GM18907 (cell line): ENCODE measurements around the gene SMURF1.
"Not testable (repeated sequence)": the region's sequence is repeated elsewhere in the genome, so short reads cannot be mapped to it uniquely, and the experiment has no call there.

Experiments
- ATAC-seq: cut with Tn5 transposase; IDR thresholded peaks from one replicate; pipeline ENCODE4 v1.9.1; 2021; ENCODE audit warnings: mild to moderate bottlenecking, moderate library complexity; ENCODE audit not compliant: unreplicated experiment

Gene SMURF1

GRCh38 chr7:99121496-99122021, 22.3 kb downstream of the SMURF1 start:
- no peak for ATAC-seq

GRCh38 chr7:99120916-99121315, 23.0 kb downstream of the SMURF1 start:
- no peak for ATAC-seq

- no peak for ATAC-seq
These were observed 23.4 kb downstream of the SMURF1 start for GRCh38 chr7:99120501-99120900.

GRCh38 chr7:99118077-99118476, 25.8 kb downstream of the SMURF1 start:
- no peak for ATAC-seq

GRCh38 chr7:99116144-99116543, 27.8 kb downstream of the SMURF1 start:
- ATAC-seq: no peak

- ATAC-seq: no peak
These were observed 28.5 kb downstream of the SMURF1 start for GRCh38 chr7:99115379-99115778.

- ATAC-seq: no peak
These were observed 30.9 kb downstream of the SMURF1 start for GRCh38 chr7:99112979-99113378.

- peak; percentile 81 for ATAC-seq
These were observed 31.8 kb downstream of the SMURF1 start for GRCh38 chr7:99112097-99112496.

GRCh38 chr7:99111591-99111990, 32.3 kb downstream of the SMURF1 start:
- ATAC-seq: no peak

- ATAC-seq: no peak
These were observed 34.5 kb downstream of the SMURF1 start for GRCh38 chr7:99109108-99110051.

- no peak for ATAC-seq
These were observed 35.3 kb downstream of the SMURF1 start for GRCh38 chr7:99108613-99109012.

GRCh38 chr7:99106821-99107241, 37.1 kb downstream of the SMURF1 start:
- ATAC-seq: no peak

- ATAC-seq: no peak
These were observed 37.5 kb downstream of the SMURF1 start for GRCh38 chr7:99106411-99106810.

GRCh38 chr7:99105756-99106155, 38.2 kb downstream of the SMURF1 start:
- no peak for ATAC-seq

- no peak for ATAC-seq
These were observed 39.3 kb downstream of the SMURF1 start for GRCh38 chr7:99104631-99105030.

- ATAC-seq: not testable (repeated sequence)
These were observed 40.1 kb downstream of the SMURF1 start for GRCh38 chr7:99103836-99104235.

GRCh38 chr7:99102809-99103690, 40.9 kb downstream of the SMURF1 start:
- ATAC-seq: no peak

- no peak for ATAC-seq
These were observed 41.5 kb downstream of the SMURF1 start for GRCh38 chr7:99102361-99102760.

GRCh38 chr7:99101516-99101915, 42.4 kb downstream of the SMURF1 start:
- ATAC-seq: not testable (repeated sequence)

- no peak for ATAC-seq
These were observed 44.3 kb downstream of the SMURF1 start for GRCh38 chr7:99099499-99100077.
